CD4-positive, alpha-beta T cell treated with Interleukin-10 for 1 hour (primary cell): ENCODE data around the gene VIPR2.

ENCODE experiments used
- DNase-seq: peaks from one replicate; pipeline ENCODE4 v3.0.0-alpha.2; 2020

Gene VIPR2

DNA sequence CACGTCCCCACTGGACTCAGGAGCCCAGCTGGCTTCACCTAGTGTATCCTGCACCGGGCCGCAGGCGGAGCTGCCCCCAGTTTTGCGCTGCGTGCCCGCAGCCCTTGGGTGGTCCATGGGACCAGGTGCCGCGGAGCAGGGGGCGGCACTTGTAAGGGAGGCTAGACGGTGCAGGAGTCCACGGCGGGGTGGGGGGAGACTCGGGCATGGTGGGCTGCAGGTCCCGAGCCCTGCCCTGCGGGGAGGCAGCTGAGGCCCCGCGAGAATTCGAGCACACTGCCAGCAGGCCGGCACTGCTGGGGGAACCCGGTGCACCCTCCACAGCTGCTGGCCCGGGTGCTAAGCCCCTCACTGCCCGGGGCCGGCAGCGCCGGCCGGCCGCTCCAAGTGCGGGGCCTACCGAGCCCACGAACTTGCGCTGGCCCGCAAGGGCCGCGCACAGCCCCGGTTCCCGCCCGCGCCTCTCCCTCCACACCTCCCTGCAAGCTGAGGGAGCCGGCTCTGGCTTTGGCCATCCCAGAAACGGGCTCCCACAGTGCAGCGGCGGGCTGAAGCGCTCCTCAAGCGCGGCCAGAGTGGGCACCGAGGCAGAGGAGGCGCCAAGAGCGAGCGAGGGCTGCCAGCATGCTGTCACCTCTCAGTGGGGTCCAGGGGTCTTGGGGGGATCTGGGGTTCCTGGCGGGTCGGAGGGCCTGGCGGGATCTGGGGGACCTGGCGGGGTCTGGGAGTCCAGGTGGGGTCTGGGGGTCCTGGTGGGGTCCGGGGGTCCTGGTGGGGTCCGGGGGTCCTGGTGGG, 81.4 kb downstream of the VIPR2 start:
- DNase-seq = no peak

DNA sequence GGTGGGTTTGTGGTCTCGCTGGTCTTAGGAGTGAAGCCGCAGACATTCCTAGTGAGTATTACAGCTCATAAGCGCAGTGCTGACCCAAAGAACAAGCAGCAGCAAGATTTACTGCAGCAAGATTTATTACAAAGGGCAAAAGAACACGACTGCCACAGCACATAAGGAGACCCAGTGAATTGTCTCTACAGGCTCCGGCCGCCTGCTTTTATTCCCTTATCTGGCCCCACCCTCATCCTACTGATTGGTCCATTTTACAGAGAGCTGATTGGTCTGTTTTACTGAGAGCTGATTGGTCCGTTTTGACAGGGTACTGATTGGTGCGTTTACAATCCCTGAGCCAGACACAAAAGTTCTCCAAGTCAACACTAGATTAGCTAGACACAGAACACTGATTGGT, 82.1 kb downstream of the VIPR2 start:
- no peak for DNase-seq

DNA sequence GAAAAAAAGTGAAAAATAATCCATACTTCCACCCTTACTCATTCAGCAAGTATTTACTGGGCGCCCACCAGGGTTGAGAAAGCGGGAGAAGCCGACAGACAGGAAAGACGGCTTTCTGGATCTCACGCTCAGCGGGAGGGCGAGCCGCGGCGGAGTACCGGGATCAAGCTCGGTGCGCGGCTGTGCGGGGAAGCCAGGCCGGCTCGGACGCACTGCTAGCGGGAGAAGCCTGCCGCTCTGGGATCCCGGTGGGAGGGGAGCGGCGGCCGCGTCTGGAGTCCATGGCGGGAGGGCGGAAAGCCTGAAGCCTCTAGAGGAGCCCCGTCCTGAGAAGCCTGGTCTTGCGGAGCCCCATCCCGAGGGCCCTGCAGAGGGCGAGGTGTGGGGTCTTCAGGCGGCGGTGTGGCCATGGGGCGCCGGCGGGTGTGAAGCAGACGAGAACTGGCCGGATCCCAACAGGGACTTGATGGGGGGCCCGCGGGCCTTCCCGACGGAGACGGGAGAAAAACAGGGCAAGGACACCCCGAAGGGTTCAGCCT, 82.9 kb downstream of the VIPR2 start:
- no peak for DNase-seq

DNA sequence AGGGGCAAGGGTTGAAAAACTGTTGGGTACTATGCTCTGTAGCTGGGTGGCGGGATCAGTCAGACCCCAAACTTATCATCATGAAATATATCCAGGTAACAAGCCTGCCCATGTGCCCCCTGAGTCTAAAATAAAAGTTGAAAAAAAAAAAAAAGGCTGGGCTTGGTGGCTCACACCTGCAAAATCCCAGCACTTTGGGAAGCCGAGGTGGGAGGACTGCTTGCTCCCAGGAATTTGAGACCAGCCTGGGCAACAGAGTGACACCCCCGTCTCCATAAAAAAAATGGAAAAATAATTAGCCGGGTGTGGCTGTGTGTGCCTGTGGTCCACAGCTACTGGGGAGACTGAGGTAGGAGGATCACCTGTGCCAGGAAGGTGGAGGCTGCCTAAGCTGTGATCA, 83.5 kb downstream of the VIPR2 start:
- no peak for DNase-seq

DNA sequence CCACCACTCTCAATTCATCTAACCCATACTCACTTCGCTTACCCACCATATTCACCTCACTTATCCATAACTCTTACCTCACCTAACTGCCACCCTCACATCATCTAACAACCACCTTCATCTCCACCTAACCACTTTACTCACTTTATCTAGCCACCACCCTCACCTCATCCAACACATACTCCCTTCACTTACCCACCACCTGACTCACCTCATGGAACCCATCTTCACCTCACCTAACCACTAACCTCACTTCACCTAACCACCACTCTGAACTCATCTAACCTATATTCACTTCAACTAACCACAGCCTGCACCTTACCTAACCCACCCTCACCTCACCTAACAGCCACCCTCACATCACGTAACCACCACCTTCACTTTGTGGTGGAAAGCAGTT, 84.2 kb downstream of the VIPR2 start:
- no peak for DNase-seq

DNA sequence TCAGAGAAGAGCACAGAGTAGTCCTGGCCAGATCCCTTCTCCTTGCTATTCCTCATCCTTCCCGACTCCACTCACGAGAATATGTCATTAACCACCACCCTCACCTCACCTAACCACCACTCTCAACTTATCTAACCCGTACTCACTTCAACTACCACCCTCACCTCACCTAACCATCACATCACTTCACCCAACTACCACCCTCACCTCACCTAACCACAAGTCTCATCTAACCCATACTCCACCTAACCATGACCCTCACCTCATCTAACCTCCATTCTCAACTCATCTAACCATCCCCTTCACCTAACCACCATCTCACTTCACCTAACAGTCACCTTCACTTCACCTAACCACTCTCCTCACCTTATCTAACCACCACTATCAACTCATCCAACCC, 85.0 kb downstream of the VIPR2 start:
- DNase-seq = no peak

DNA sequence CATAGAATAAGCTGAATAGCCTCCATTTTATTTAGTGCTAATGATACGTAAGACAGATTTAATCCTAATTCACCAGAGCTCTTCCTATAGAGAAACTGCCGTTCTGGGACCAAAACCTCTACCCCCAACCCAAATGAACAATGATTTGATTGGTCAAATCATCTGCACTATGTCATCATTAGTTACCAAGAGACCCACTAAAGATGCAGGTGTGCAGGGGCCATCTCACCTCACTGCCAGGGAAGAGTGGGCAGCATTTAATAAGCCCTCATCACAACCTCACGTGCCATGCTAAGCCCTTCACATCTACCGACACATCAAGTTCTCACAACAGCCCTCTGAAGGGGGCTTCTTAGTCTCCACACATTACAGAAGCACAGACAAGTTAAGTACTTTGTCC, 87.0 kb downstream of the VIPR2 start:
- DNase-seq = no peak

DNA sequence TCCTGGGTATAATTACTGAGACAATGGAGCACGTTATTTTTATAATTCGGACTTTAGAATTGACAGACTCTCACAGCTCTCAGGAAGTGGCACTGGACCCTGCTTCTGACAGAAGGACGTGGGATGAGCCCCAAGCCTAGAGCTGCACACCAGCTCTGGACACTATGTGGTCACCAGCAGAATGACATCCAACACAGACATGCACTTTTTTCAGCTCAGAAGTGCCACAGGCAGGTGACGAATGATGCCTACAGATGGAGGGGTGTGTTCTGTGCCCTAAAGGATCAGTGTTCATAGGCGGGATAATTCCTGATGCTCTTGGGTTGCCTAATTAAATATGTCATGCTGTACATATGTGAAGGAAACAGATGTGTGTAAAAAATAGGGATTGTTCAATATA, 87.9 kb downstream of the VIPR2 start:
- no peak for DNase-seq

DNA sequence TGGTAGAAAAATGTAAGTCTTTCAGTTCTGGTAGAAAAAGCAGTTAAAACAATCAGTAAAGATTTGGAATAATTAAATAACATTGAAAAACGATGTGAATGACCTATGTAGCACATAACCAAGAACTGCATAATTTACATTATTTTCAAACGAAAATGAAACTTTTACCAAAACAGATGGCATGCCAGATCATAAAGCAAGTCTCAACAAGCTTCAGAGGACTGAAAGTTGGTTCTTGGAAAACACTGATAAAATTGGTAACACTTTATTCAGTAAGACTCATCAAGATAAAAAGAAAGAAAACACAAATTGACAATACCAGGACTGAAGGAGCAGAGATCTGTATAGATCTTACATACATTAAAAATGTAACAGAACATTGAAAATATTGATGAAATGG, 92.8 kb downstream of the VIPR2 start:
- no peak for DNase-seq

DNA sequence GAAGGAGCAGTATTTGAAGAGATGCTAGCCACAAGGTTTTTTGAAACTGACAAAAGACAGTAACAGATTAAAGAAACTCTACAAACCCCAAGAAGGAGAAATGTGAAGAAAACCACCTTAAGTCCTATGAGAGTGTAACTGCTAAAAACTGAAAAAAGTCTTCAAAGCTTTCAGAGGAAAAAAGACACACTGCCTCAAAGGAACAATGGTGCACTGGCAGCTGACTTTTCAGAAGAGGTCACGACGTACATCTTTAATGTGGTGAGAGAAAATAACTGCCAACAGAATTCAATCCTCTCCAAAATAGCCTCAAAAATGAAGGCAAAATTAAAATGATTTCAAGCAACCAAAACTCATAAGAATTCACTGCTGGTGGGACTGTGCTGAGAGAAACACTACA, 94.0 kb downstream of the VIPR2 start:
- no peak for DNase-seq

DNA sequence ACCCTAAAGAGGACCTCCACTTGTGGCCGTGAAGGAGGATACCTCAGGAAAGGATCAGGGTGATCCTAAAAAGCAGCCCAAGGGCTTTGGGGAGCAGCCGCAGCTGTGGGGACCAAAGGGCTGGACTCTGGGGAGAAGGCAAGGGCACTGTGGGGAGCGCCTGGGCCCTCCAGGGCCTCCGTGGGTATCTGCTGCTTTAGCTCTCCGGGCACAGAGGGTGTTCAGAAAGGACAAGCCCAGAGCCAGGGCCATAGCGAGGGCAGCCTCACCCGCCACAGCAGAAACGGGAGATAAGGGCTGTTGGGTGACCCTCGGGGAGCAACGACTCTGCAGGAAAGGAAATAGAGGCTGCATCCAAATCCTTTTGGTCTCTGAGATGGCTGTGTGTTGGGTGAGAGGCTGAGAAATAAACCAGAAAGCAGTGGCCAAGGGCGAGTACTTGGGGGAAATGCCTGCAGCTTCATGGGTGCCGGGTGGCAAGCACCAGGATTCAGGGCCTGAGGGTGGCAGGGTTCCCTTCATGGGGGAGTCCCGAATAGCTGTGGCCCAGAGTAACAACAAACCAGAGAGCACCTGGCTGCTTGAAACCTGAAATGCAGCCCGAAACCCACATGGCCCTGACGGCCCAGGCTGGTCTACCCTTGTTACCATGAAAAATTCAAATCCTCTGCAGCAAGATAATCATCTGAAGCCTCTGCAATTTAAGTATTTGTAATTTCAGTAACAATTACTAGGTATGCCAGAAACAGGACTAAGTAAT, 95.2 kb downstream of the VIPR2 start:
- DNase-seq = no peak

DNA sequence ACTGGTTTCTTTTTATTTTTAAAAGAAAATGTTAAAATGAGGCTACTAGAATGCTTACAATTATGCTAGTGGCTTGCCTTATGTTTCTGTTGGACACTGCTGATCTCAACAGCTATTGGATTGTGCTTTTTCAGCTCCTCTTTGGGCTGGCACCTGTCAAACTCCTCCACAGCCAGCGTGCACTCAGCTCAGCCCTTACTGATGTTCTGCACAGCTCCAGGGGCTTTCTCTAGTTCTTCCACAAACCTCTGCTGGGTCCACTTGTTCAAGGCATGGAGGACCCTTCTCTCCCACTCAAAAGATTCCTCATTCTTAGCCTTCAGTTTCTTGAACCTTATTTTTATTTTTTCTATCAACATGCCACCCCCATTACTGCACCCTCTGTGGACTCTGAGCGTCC, 96.0 kb downstream of the VIPR2 start:
- no peak for DNase-seq

DNA sequence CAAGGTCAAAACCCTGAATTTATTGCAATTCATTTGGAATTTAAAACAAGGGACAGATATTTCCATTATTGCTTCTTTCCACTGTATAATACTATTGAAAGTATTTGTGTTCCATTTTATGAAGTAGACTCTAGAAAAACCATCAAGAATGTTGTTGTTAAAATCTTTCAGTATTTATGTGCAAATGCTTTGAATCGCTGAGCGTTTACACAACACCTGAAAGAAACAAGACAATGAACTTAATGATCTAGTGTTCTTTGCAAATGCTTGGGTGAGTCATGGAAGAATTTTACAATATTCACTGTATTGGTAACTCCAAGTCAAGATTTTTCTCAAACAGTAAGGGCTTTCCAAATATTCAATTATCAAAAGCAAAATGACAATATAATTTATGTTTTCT, 97.1 kb downstream of the VIPR2 start:
- DNase-seq = no peak

DNA sequence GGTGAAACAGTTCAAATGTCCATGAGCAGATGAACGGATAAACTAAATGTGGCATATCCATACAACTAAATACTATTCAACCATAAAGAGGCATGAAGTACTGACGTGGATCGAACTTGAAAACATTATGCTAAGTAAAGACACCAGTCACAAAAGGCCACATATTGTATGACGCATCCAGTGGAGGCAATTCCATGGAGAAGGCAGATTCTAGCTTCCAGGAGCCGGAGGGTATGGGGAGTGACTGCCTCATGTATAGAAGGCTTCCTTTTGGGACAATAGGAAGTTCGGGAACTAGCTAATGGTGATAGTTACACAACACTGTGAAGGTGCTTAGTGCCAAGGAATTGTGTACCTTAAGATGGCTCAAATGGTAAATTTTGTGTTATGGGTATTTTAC, 98.4 kb downstream of the VIPR2 start:
- no peak for DNase-seq

DNA sequence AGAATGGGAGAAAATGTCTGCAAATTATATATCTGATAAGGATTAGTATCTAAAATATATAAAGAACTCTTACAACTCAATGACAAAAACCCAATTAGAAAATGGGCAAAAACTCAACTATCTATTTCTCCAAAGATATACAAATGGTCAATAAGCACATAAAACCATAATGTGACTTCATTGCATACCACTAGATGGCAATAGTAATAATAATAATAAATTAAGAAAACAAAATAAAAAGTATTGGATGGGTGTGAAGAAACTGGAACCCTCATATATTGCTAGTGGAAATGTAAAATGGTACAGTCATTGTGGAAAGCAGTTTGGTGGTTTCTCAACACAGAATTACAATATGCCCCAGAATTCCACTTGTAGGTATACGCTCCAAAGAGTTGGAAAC, 98.8 kb downstream of the VIPR2 start:
- DNase-seq = no peak

DNA sequence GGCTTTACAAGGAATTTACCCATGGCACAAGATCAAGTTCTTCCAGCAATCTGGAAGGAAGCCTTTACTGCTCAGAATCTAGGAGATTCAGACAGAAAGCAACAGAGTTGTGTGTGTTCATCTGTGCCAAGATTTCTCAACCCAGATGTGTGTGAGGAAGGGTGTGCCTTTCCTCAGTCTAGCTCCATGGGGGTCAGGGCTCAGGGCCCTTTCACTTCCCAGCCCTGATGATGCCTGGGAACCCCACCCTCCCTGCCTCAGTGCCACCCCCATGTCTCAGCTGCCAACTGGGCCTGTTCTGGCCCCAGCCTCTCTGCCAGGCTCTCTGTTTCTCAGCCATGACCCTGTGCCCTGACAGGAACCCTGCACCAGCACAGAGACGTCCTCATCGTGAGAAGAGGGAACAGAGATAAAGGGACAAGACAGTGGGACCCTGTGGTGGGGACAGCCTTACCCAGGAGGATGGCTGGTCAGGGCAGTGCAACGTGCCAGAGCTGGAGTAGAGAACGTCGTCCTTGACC, 102.0 kb downstream of the VIPR2 start:
- no peak for DNase-seq

DNA sequence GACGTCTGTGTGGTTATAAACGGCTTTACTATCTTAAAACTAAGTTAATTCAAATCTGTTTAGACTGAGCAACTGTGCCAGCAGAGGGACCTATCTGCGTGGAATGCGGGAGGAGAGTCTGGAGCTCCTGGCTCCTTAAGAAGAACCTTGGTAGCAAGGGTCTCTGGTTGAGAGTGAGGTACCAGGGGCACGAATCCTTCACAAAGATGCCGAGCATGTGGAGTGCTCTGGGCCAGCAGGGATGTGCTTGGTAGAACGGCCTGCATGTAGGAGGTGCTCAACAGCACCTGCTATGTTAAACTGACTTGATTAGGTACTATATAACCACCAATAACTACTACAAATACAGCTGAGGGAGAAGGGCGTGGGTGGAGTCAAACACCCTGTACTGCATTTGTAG, 102.6 kb downstream of the VIPR2 start:
- DNase-seq = no peak

DNA sequence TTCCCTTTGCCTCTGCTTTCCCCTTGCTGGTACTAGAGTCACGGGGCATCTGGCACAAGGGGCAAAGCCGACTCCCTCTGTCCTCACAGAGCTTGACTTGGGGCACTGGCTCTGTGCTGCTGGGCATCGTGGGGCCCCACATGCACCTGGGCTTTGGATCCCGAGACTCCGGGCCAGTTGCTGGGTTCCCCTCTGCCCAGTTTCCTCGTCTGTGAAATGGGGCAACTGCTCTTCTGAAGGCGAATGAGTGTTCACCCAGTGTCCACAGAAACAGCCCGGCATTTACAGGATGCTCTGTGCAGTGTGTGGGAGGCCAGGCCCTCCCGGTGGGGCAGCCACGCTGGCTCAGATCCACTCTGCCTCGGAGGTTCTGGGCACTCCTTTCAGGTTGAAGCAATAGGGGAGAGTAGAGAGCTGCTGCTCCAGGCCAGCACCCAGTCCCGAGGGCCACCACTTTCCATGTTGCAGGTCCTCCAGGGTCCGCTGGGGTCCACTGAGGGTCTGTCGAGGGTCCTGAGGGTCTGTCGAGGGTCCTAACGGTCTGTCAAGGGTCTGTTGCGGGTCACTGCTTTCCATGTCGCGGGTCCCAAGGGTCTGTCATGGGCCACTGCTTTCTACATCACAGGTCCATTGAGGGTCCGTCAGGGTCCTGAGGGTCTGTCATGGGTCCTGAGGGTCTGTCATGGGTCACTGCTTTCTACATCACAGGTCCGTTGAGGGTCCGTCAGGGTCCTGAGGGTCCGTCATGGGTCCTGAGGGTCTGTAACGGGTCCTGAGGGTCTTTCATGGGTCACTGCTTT, 103.6 kb downstream of the VIPR2 start:
- no peak for DNase-seq

DNA sequence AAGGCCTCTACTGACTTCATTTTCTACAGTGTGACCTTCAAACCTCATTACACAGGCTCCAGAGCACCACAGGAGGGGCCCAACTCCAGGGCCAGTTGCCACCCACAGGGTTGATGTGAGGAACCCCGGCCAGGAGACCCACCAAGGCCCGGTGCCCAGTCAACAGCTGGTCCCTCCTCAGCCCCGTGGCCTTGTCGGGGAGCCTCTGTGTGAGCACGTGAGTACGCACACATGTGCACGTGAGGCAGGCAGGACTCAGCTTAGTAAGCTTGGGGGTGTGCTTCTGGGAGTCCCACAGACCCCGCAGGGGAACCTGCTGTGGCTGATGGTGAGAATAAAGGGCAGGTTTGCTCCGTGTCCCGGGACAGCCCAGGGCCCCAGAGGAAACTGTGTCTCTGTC, 104.5 kb downstream of the VIPR2 start:
- DNase-seq = no peak

DNA sequence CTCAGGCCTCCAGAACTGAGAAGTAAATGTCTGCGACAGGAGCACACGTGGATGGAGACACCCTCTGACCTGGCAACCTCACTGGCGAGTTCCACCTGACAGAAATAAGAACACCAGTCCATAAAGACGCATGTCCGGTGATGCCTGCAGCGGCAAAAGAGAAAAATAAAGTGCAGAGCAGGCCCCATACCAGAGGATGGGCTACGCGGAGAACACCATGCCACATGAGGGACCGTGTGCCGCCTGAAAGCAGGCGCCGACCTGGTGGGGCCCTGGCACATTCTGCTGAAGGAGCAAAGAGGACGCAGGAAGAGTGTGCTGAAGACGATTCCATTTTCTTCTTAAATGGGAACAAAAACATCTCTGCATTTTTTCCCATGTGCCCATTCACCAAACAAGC, 105.0 kb downstream of the VIPR2 start:
- DNase-seq = no peak

DNA sequence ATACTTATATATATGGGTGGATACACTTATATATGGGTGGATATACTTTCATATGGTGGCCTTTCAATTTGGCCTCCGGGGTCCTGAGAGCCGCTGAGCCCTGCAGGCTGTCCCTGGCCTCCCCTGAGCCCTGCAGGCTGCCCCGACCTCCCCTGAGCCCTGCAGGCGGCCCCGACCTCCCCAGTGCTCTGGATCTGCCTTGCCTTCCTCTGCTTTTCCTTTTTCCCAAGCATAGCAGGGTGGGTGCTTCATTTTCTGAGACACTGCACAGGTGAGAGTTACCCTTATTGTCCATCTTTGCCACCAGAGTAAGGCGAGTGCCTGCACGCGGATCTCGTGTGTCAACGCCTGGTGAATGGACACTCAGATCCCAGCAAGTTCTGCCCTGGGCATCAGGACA, 106.6 kb downstream of the VIPR2 start:
- no peak for DNase-seq

DNA sequence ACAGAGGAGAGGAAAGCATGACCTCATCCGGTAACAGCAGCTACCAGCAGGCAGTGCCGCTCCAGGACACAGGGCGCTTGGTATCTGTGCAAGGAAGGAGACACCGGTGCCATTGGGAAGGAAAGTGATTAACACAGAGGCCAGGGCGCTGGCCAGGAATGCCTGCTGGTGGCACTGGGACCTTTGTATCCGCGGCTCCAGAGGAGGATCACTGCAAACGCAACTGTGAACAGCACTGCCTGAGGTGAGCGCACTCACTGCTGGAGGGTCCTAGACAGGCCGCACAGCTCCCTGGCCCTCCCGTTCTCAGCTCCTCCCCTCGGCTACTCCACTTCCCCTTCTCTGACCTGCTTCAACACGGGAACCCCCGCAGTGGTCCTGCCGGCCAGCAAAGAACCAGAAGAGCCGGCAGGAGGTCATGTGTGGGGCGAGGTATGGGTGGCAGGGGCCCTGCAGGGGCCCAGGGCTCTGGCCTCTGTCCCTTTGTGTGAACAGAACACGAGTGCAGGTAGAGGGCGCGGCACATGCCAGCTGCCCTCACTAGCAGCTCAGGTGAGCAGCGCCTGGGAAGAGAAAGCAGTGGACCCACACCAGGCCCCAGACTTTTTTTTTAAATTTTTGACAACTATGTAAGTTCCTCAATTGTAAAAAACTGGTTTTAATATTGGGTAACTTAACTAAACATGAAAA, 107.6 kb downstream of the VIPR2 start:
- DNase-seq = no peak
